Pulmonary artery endothelial cell (primary cell): Measurements from ENCODE around the gene TCF4. TPM values are rescaled to one million over a fixed set of nuclear protein-coding genes. Genes with fewer than 3 reads are reported as not detected.

ENCODE experiments used
- DNase-seq: peaks from one replicate; pipeline ENCODE4 v3.0.0-alpha.2; 2011; ENCODE audit warnings: low read depth, low spot score
- total RNA-seq: library from RNA; depleted of rRNA; stranded (reverse); fragments of >200 nt; gene quantifications from 2 replicates; pipeline ENCODE4 v1.2.3, GENCODE V29; 2014

TCF4 gene
- total RNA-seq, 1 donor from 2014 or later, result 339 TPM

- DNase-seq, result no peak
Observed at GRCh38 chr18:55506074-55506473, 81.9 kb downstream of the TCF4 start.

GRCh38 chr18:55504808-55505207 lies 83.2 kb downstream of the TCF4 start:
- no peak for DNase-seq

- no peak for DNase-seq
Observed at GRCh38 chr18:55503167-55503820, 84.7 kb downstream of the TCF4 start.

- DNase-seq, result no peak
Observed at GRCh38 chr18:55501982-55502710, 85.8 kb downstream of the TCF4 start.

GRCh38 chr18:55501579-55501978 lies 86.4 kb downstream of the TCF4 start:
- DNase-seq, result no peak

- peak; percentile 49 for DNase-seq
Observed at GRCh38 chr18:55500316-55501086, 87.5 kb downstream of the TCF4 start.

- DNase-seq, result no peak
Observed at GRCh38 chr18:55499526-55499925, 88.5 kb downstream of the TCF4 start.

GRCh38 chr18:55497825-55498403 lies 90.1 kb downstream of the TCF4 start:
- no peak for DNase-seq

GRCh38 chr18:55494899-55495298 lies 93.1 kb downstream of the TCF4 start:
- no peak for DNase-seq

- DNase-seq, result no peak
Observed at GRCh38 chr18:55494441-55494840, 93.6 kb downstream of the TCF4 start.

GRCh38 chr18:55491616-55492015 lies 96.4 kb downstream of the TCF4 start:
- DNase-seq, result no peak

GRCh38 chr18:55489034-55489986 lies 98.7 kb downstream of the TCF4 start:
- no peak for DNase-seq

GRCh38 chr18:55488473-55488872 lies 99.5 kb downstream of the TCF4 start:
- DNase-seq, result no peak

GRCh38 chr18:55487997-55488396 lies 100.0 kb downstream of the TCF4 start:
- DNase-seq, result no peak

GRCh38 chr18:55486936-55487335 lies 101.1 kb downstream of the TCF4 start:
- no peak for DNase-seq

GRCh38 chr18:55485666-55486065 lies 102.3 kb downstream of the TCF4 start:
- no peak for DNase-seq

GRCh38 chr18:55484773-55485172 lies 103.2 kb downstream of the TCF4 start:
- no peak for DNase-seq

- no peak for DNase-seq
Observed at GRCh38 chr18:55483266-55483871, 104.6 kb downstream of the TCF4 start.

- DNase-seq, result peak; percentile 77
Observed at GRCh38 chr18:55479656-55480420, 108.2 kb downstream of the TCF4 start.
